Measurements from ENCODE around the gene SH3RF1. TPM values are rescaled to one million over a fixed set of nuclear protein-coding genes. Genes with fewer than 3 reads are reported as not detected.

The SH3RF1 gene
- total and polyA plus RNA-seq, 2 of the 13 experiments (the other 11 are each of a cell fraction or from before 2014, with no cell fraction given) = 3.1 to 3.2 TPM

- TF ChIP-seq BRF2 (CRISPR knock-in tag; IDR thresholded peaks at IDR 0.05) (no peak), FIP1L1 (IDR thresholded peaks at IDR 0.05; ENCODE audit: borderline replicate concordance, insufficient read depth, low read depth, low read length) (no peak), TFE3 (CRISPR knock-in tag; IDR thresholded peaks at IDR 0.05) (0 out of 2 replicates have a peak, but pooled peaks have one; percentile 23), RXRA (CRISPR knock-in tag; IDR thresholded peaks at IDR 0.05) (peak; percentile 79), ZNF382 (CRISPR knock-in tag; IDR thresholded peaks at IDR 0.05; ENCODE audit: borderline replicate concordance) (no peak), RAD21 (CRISPR knock-in tag; IDR thresholded peaks at IDR 0.05) (peak; percentile 63), SMAD9 (CRISPR knock-in tag; IDR thresholded peaks at IDR 0.05) (no peak), RERE (CRISPR knock-in tag; IDR thresholded peaks at IDR 0.05; ENCODE audit: low read depth) (no peak), ZNF644 (CRISPR knock-in tag; IDR thresholded peaks at IDR 0.05; ENCODE audit: low read depth) (peak; percentile 95), KDM2A (CRISPR knock-in tag; IDR thresholded peaks at IDR 0.05; ENCODE audit: borderline replicate concordance, low read depth) (peak; percentile 40; the same call in 1 of the 2 replicates), HDAC2 (CRISPR knock-in tag; IDR thresholded peaks at IDR 0.05) (peak; percentile 60; the same call in 1 of the 2 replicates), ZNF263 (CRISPR knock-in tag; IDR thresholded peaks at IDR 0.05) (no peak), SALL1 (CRISPR knock-in tag; IDR thresholded peaks at IDR 0.05) (peak; percentile 64; the same call in 1 of the 2 replicates), ZMAT3 (CRISPR knock-in tag; conservative IDR thresholded peaks at IDR 0.05) (0 out of 2 replicates have a peak, but pooled peaks have one; percentile 33), ARID5B (CRISPR knock-in tag; IDR thresholded peaks at IDR 0.05) (peak; percentile 25; the same call in 1 of the 2 replicates), ZNF280B (CRISPR knock-in tag; IDR thresholded peaks at IDR 0.05; ENCODE audit: borderline replicate concordance) (peak; percentile 46; the same call in 1 of the 2 replicates), RARA (CRISPR knock-in tag; IDR thresholded peaks at IDR 0.05) (peak; percentile 69)
Measured at GRCh38 chr4:169068423-169068822, 202.3 kb downstream of the SH3RF1 start (continued).

Measured in HepG2 (cell line).